Measurements from ENCODE around the gene XIRP1. TPM values are rescaled to one million over a fixed set of nuclear protein-coding genes. Genes with fewer than 3 reads are reported as not detected.

XIRP1 gene
- total and polyA plus RNA-seq, 4 donors: 0.01 TPM; not detected in 3

GRCh38 chr3:39222939-39223338, 30.5 kb upstream of the XIRP1 start:
- no peak for DNase-seq (ENCODE audit: low spot score)
- no peak overlapping the region for H3K9ac ChIP-seq (ENCODE audit: low read depth in 1 of 2, low read length in 2 of 2)
- WGBS: 85% methylated on average over 2 of the region's 2 CpGs
- H3K27me3 ChIP-seq (ENCODE audit: control insufficient read depth in 4 of 4, insufficient read depth in 4 of 4, low read length in 3 of 4): no peaks in the 10 kb centered on the region
- H3K36me3 ChIP-seq (ENCODE audit: control insufficient read depth in 4 of 4, insufficient read depth in 3 of 4, low read depth in 1 of 4, low read length in 3 of 4): no peaks in the 10 kb centered on the region
- TF ChIP-seq FOXA1 (IDR thresholded peaks at IDR 0.05): no peak
- TF ChIP-seq YY1 (IDR thresholded peaks at IDR 0.05): no peak
- TF ChIP-seq CTCF (IDR thresholded peaks at IDR 0.05; ENCODE audit: low read depth, low read length, missing input control): no peak
- TF ChIP-seq, protein P1, sequence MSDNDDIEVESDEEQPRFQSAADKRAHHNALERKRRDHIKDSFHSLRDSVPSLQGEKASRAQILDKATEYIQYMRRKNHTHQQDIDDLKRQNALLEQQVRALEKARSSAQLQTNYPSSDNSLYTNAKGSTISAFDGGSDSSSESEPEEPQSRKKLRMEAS (IDR thresholded peaks at IDR 0.05): no peak
- TF ChIP-seq GABPA (IDR thresholded peaks at IDR 0.05 in 1 of 2, conservative IDR thresholded peaks at IDR 0.05 in 1 of 2): no peak
- TF ChIP-seq FOXA2 (IDR thresholded peaks at IDR 0.05): no peak
- TF ChIP-seq, protein P2, sequence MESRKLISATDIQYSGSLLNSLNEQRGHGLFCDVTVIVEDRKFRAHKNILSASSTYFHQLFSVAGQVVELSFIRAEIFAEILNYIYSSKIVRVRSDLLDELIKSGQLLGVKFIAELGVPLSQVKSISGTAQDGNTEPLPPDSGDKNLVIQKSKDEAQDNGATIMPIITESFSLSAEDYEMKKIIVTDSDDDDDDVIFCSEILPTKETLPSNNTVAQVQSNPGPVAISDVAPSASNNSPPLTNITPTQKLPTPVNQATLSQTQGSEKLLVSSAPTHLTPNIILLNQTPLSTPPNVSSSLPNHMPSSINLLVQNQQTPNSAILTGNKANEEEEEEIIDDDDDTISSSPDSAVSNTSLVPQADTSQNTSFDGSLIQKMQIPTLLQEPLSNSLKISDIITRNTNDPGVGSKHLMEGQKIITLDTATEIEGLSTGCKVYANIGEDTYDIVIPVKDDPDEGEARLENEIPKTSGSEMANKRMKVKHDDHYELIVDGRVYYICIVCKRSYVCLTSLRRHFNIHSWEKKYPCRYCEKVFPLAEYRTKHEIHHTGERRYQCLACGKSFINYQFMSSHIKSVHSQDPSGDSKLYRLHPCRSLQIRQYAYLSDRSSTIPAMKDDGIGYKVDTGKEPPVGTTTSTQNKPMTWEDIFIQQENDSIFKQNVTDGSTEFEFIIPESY (IDR thresholded peaks at IDR 0.05): no peak
- TF ChIP-seq TAF1 (conservative IDR thresholded peaks at IDR 0.05): no peak
- TF ChIP-seq JUND (IDR thresholded peaks at IDR 0.05): no peak
- TF ChIP-seq RXRA (IDR thresholded peaks at IDR 0.05): no peak
- TF ChIP-seq HNF4G (IDR thresholded peaks at IDR 0.05): no peak
- TF ChIP-seq SP1 (IDR thresholded peaks at IDR 0.05): no peak
- no peak for TF ChIP-seq RAD21 (IDR thresholded peaks at IDR 0.05)
- no peak overlapping the region for H3K4me3 ChIP-seq (ENCODE audit: low read depth in 1 of 3, low read length in 3 of 3)
- no peaks in the 10 kb centered on the region for H3K9me3 ChIP-seq (ENCODE audit: control insufficient read depth in 4 of 4, low read length in 3 of 4)
- no peaks in the 10 kb centered on the region for H3K4me1 ChIP-seq (ENCODE audit: control insufficient read depth in 4 of 4, insufficient read depth in 4 of 4, low read length in 3 of 4)
- H3K27ac ChIP-seq (ENCODE audit: low read depth in 1 of 2, low read length in 2 of 2): no peak overlapping the region

- no peak overlapping the region for H3K27ac ChIP-seq (ENCODE audit: low read depth in 1 of 2, low read length in 2 of 2)
- WGBS: 67% methylated on average over 1 of the region's 1 CpG
- no peak overlapping the region for H3K4me3 ChIP-seq (ENCODE audit: low read depth in 1 of 3, low read length in 3 of 3)
- no peak for DNase-seq (ENCODE audit: low spot score)
- H3K9me3 ChIP-seq (ENCODE audit: control insufficient read depth in 4 of 4, low read length in 3 of 4): no peaks in the 10 kb centered on the region
- no peaks in the 10 kb centered on the region for H3K4me1 ChIP-seq (ENCODE audit: control insufficient read depth in 4 of 4, insufficient read depth in 4 of 4, low read length in 3 of 4)
- no peak overlapping the region for H3K9ac ChIP-seq (ENCODE audit: low read depth in 1 of 2, low read length in 2 of 2)
- TF ChIP-seq RXRA (IDR thresholded peaks at IDR 0.05) (no peak), YY1 (IDR thresholded peaks at IDR 0.05) (no peak)
- H3K27me3 ChIP-seq (ENCODE audit: control insufficient read depth in 4 of 4, insufficient read depth in 4 of 4, low read length in 3 of 4): no peaks in the 10 kb centered on the region
- no peaks in the 10 kb centered on the region for H3K36me3 ChIP-seq (ENCODE audit: control insufficient read depth in 4 of 4, insufficient read depth in 3 of 4, low read depth in 1 of 4, low read length in 3 of 4)
Observed at GRCh38 chr3:39222462-39222861, 30.1 kb upstream of the XIRP1 start.

DNA sequence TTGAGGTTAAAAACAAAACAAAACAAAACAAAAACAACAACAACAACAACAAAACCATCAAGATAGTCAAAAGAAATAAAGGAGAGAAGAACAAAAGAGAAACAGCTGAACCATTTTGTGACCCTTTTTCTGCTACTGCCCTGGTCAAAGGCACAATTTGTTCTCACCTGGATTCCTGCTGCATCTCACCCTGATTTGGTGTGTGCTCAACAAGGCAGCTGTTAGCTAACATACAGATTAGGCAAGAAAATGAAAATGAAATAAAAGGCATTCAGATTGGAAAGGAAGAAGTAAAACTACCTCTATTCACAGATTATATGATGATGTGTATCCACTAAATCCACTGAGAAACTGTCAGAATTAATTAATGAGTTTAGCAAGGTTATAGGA, 28.7 kb upstream of the XIRP1 start:
- Histone ChIP-seq H3K27me3 (ENCODE audit: control insufficient read depth in 4 of 4, insufficient read depth in 4 of 4, low read length in 3 of 4) (no peaks in the 10 kb centered on the region), H3K4me3 (ENCODE audit: low read depth in 1 of 3, low read length in 3 of 3) (no peak overlapping the region), H3K9ac (ENCODE audit: low read depth in 1 of 2, low read length in 2 of 2) (no peak overlapping the region), H3K27ac (ENCODE audit: low read depth in 1 of 2, low read length in 2 of 2) (no peak overlapping the region), H3K36me3 (ENCODE audit: control insufficient read depth in 4 of 4, insufficient read depth in 3 of 4, low read depth in 1 of 4, low read length in 3 of 4) (no peaks in the 10 kb centered on the region), H3K4me1 (ENCODE audit: control insufficient read depth in 4 of 4, insufficient read depth in 4 of 4, low read length in 3 of 4) (no peaks in the 10 kb centered on the region), H3K9me3 (ENCODE audit: control insufficient read depth in 4 of 4, low read length in 3 of 4) (no peaks in the 10 kb centered on the region)
- DNase-seq (ENCODE audit: low spot score): no peak
- no peak for TF ChIP-seq CTCF (IDR thresholded peaks at IDR 0.05; ENCODE audit: low read depth, low read length, missing input control)
- no peak for TF ChIP-seq NR2F2 (IDR thresholded peaks at IDR 0.05)
- TF ChIP-seq, protein P2 (IDR thresholded peaks at IDR 0.05): no peak
- TF ChIP-seq JUND (IDR thresholded peaks at IDR 0.05): no peak
- TF ChIP-seq, protein P1 (IDR thresholded peaks at IDR 0.05): no peak
- no peak for TF ChIP-seq EGR1 (IDR thresholded peaks at IDR 0.05; ENCODE audit: low read depth in 2 of 2)
- no peak for TF ChIP-seq RAD21 (IDR thresholded peaks at IDR 0.05)
- TF ChIP-seq FOXA1 (IDR thresholded peaks at IDR 0.05): no peak
- TF ChIP-seq YY1 (IDR thresholded peaks at IDR 0.05): no peak
- TF ChIP-seq HNF4G (IDR thresholded peaks at IDR 0.05): no peak
